Measurements from ENCODE around the gene SMC5. TPM values are rescaled to one million over a fixed set of nuclear protein-coding genes. Genes with fewer than 3 reads are reported as not detected.
A peak's percentile ranks its signal among the peaks of the same experiment; 100 is the strongest.

The SMC5 gene
- total and polyA plus RNA-seq, 2 of the 13 experiments (the other 11 are each of a cell fraction or from before 2014, with no cell fraction given), result 7.2 to 26.7 TPM

GRCh38 chr9:70399141-70399540 is 140.4 kb downstream of the SMC5 start:
- DNase-seq (ENCODE audit: low spot score) (no peak), ATAC-seq (no peak), FAIRE-seq (no peak)
- Histone ChIP-seq H3K9ac (ENCODE audit: insufficient read depth, low read depth, low read length) (no peak overlapping the region), H4K20me1 (ENCODE audit: insufficient read depth, low read length) (peaks cover 43% of the 10 kb centered on the region; the same call in 1 of the 2 replicates), H3K36me3 (replicated peaks in 1 of 2; ENCODE audit: control insufficient read depth in 1 of 2, insufficient read depth in 2 of 2, low read length in 2 of 2) (no peaks in the 10 kb centered on the region), H3K4me3 (replicated peaks in 1 of 3; ENCODE audit: insufficient read depth in 1 of 3, low read depth in 2 of 3, low read length in 3 of 3) (no peak overlapping the region), H3K4me1 (ENCODE audit: insufficient read depth, low read length) (peaks cover 8% of the 10 kb centered on the region), H3K27me3 (ENCODE audit: control insufficient read depth in 1 of 2, insufficient read depth in 2 of 2, low read length in 2 of 2) (no peaks in the 10 kb centered on the region), H3K27ac (ENCODE audit: extremely low read length, insufficient read depth, low read length) (no peak overlapping the region), H3K4me2 (ENCODE audit: low read depth, low read length) (no peak overlapping the region), H3K79me2 (ENCODE audit: insufficient read depth, low read length) (peaks cover 60% of the 10 kb centered on the region), H2AFZ (ENCODE audit: low read length) (no peak overlapping the region), H3K9me3 (ENCODE audit: low read length) (no peaks in the 10 kb centered on the region)
- in situ Hi-C loops (cut with HindIII; ENCODE audit: extremely low pct_ligation_motif_present, low pct_unique_long_range_greater_than_20kb) (no loop called here), intact Hi-C loops (cut with micrococcal nuclease; ENCODE audit: unreplicated experiment) (no loop called here)
- ChIA-PET CTCF (ENCODE audit: low intra/inter-chr PET ratio, low total read pairs) (no interaction called here), POLR2A (interaction anchor here (0.8 to 1.1 kb wide), 3 partner anchors 13 to 71 kb away, joined by 3 to 4 read pairs (median 4); partner anchors contain the start of gene KLF9)
- no TSS peak for BruUV-seq (replicated peaks)
- TF ChIP-seq STAG1 (CRISPR knock-in tag; IDR thresholded peaks at IDR 0.05) (no peak), CEBPB (IDR thresholded peaks at IDR 0.05; ENCODE audit: borderline replicate concordance, low read depth, low read length) (peak; percentile 40; the same call in 1 of the 2 replicates), SNAPC4 (CRISPR knock-in tag; IDR thresholded peaks at IDR 0.05) (no peak)

Measured in HepG2 (cell line).